22Rv1 (cell line): Measurements from ENCODE around the gene SPDYE2B.
"Not testable (repeated sequence)": the region's sequence is repeated elsewhere in the genome, so short reads cannot be mapped to it uniquely, and the experiment has no call there.

Experiments
- CTCF ChIP-seq: fragments of 450-650 bp; IDR thresholded peaks from 2 replicates; pipeline ENCODE4 v1.5.1; 2017; ENCODE audit warnings: mild to moderate bottlenecking
- ZFX ChIP-seq: fragments of 450-650 bp; IDR thresholded peaks from 2 replicates; pipeline ENCODE4 v1.6.1; 2017; ENCODE audit warnings: antibody characterized with exemption, borderline replicate concordance

GRCh38 chr7:102689436-102690282 is 39.5 kb downstream of the SPDYE2B start:
- not testable (repeated sequence) for TF ChIP-seq ZFX, CTCF
